Breast epithelium (tissue), 4 donors: Measurements from ENCODE around the gene TBC1D20. TPM values are rescaled to one million over a fixed set of nuclear protein-coding genes. Genes with fewer than 3 reads are reported as not detected.

Experiments used
- DNase-seq, 2 donors: peaks; one replicate each; pipeline ENCODE4 v3.0.0-alpha.2; 2019; ENCODE audit warnings: low spot score in 2 of 2
- H3K27ac ChIP-seq, 2 donors: fragments of 200-600 bp; sonication (generic) in 1 of 2; one replicate each; pipeline ENCODE4 v1.5.1; 2016 to 2019; ENCODE audit warnings: mild to moderate bottlenecking in 1 of 2
- H3K27me3 ChIP-seq, 2 donors: fragments of 200-600 bp; sonication (generic) in 1 of 2; one replicate each; pipeline versions ENCODE4 v1.5.1 to v1.6.0; 2017 to 2019; ENCODE audit warnings: control low read depth in 1 of 2, mild to moderate bottlenecking in 1 of 2
- H3K36me3 ChIP-seq: fragments of 200-600 bp; one replicate; pipeline ENCODE4 v1.5.1; 2019
- H3K4me1 ChIP-seq, 2 donors: fragments of 200-600 bp; sonication (generic); one replicate each; pipeline ENCODE4 v1.5.1; 2016 to 2019; ENCODE audit warnings: control low read depth in 1 of 2
- H3K4me3 ChIP-seq, 3 donors: fragments of 200-600 bp; sonication (generic); 1 replicate in 2 of 3; 2 replicates in 1 of 3; pipeline ENCODE4 v1.5.1; 2016 to 2019; ENCODE audit warnings: mild to moderate bottlenecking in 3 of 3, moderate library complexity in 2 of 3
- H3K9me3 ChIP-seq, 2 donors: fragments of 200-600 bp; sonication (generic) in 1 of 2; one replicate each; pipeline ENCODE4 v1.5.1; 2016 to 2019; ENCODE audit warnings: control low read depth in 1 of 2
- POLR2A ChIP-seq: fragments of 450-650 bp; IDR thresholded peaks from one replicate; pipeline ENCODE4 v1.6.1; 2016; ENCODE audit warnings: antibody characterized with exemption, mild to moderate bottlenecking, moderate library complexity
- POLR2AphosphoS5 ChIP-seq, 3 donors: sonication (generic); formaldehyde crosslinking; IDR thresholded peaks; one replicate each; pipeline ENCODE4 v1.6.1; 2017; ENCODE audit warnings: antibody characterized with exemption in 3 of 3
- intact Hi-C: fragments of 100-400 bp; cut with DNase I; formaldehyde crosslinking; loops from one replicate; pipeline ENCODE4 v1.15.1; 2023; ENCODE audit warnings: low total_unique reads
- total RNA-seq, 3 donors: library from RNA; depleted of rRNA; stranded (reverse); fragments of >200 nt; gene quantifications; one replicate each; pipeline ENCODE4 v1.1.0, GENCODE V29; 2016
- TF ChIP-seq, protein P1 (sequence below), 3 donors: fragments of 450-650 bp; IDR thresholded peaks; one replicate each; pipeline ENCODE4 v1.5.1; 2016 to 2017; ENCODE audit warnings: antibody characterized with exemption in 3 of 3, mild to moderate bottlenecking in 3 of 3, moderate library complexity in 3 of 3

Gene TBC1D20
- total RNA-seq, 3 donors from 2014 or later = 37.7 to 56.6 (median 42.3) TPM

DNA sequence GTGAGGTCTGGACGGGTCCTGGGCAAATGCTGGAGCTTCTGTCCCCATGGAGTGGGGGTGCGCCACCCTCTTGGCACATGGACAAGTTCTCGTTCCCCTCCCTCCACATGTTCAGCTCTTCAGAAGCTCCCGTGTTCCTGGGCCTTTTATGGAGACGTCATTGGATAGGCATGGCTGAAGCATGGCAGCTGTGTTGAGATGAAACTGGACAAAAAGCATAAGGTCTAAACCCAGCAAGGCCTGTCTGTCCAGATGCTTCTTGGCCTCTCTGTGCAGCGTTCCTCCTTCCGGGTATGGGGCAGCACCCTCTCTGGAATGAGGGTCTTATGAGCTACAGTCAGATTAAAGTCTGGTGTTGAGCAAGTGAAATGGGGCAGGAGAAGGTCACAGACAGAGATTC, 26.8 kb downstream of the TBC1D20 start:
- intact Hi-C loops = no loop called here
- TF ChIP-seq POLR2A (no peak), POLR2AphosphoS5 (IDR thresholded peaks at IDR 0.05) (no peak)
- TF ChIP-seq, protein P1, sequence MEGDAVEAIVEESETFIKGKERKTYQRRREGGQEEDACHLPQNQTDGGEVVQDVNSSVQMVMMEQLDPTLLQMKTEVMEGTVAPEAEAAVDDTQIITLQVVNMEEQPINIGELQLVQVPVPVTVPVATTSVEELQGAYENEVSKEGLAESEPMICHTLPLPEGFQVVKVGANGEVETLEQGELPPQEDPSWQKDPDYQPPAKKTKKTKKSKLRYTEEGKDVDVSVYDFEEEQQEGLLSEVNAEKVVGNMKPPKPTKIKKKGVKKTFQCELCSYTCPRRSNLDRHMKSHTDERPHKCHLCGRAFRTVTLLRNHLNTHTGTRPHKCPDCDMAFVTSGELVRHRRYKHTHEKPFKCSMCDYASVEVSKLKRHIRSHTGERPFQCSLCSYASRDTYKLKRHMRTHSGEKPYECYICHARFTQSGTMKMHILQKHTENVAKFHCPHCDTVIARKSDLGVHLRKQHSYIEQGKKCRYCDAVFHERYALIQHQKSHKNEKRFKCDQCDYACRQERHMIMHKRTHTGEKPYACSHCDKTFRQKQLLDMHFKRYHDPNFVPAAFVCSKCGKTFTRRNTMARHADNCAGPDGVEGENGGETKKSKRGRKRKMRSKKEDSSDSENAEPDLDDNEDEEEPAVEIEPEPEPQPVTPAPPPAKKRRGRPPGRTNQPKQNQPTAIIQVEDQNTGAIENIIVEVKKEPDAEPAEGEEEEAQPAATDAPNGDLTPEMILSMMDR (IDR thresholded peaks at IDR 0.05) = no peak
- Histone ChIP-seq H3K27me3 (no peaks in the 10 kb centered on the region), H3K9me3 (no peaks in the 10 kb centered on the region), H3K36me3 (no peaks in the 10 kb centered on the region), H3K27ac (no peak overlapping the region), H3K4me1 (no peaks in the 10 kb centered on the region), H3K4me3 (no peak overlapping the region)
- DNase-seq = no peak

DNA sequence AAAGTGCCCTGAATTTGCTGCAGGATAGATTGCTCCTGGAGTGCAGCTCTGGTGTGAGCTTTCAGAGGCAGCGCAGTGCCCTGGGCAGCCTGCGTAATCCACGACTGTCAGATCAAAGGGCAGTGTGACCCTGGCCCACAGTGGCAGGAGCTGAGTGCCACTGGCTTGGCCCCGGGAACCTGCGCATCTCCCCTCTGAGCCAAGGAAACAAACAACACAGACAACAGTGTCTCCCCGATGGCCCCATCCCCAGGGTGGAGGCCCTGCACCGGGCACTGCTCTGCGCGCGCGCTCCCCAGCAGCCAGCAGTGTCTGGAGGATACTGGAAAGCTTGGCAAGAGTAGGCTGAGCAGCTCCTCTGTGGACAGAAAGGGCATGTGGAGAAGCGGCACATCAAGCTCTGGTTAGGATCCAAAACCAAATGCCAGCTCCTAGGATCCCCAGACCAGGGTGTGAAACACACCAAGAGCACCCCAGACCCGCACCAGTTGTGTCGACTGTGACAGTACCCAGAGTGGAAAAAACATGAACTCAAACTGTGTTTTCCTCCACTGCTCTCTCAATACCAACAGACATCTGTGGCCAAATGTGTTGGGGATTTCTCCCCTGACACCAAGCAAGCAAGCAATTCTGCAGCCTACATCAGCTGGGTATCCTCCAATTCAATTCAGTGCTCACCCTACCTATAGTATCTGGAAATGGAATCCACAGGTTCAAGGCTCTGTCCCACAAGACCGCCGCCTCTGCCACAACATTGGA, 27.5 kb downstream of the TBC1D20 start:
- intact Hi-C loops = no loop called here
- H3K4me1 ChIP-seq = no peaks in the 10 kb centered on the region
- TF ChIP-seq POLR2A = no peak
- TF ChIP-seq, protein P1 (IDR thresholded peaks at IDR 0.05) = no peak
- TF ChIP-seq POLR2AphosphoS5 (IDR thresholded peaks at IDR 0.05) = no peak
- no peak overlapping the region for H3K4me3 ChIP-seq
- H3K27ac ChIP-seq = no peak overlapping the region
- H3K27me3 ChIP-seq = no peaks in the 10 kb centered on the region
- H3K36me3 ChIP-seq = no peaks in the 10 kb centered on the region
- H3K9me3 ChIP-seq = no peaks in the 10 kb centered on the region
- DNase-seq = no peak

DNA sequence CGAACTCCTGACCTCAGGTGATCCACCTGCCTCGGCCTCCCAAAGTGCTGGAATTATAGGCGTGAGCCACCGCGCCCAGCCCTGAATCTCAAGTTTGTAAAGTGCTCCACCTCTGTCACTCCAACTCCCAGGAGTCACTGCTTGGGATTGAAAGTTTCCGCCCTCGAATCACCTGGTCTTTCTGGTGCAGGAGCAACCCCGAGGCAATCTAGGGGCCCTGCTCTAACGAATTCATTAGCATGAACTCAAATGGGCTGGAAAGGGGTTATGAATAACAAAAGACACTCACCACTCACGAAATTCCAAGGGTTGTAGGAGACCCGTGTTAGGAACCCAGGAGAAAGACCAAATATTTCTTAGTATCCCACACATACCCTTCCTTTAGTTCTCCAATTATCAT, 28.1 kb downstream of the TBC1D20 start:
- intact Hi-C loops = no loop called here
- TF ChIP-seq, protein P1 (IDR thresholded peaks at IDR 0.05) = no peak
- TF ChIP-seq POLR2A = no peak
- TF ChIP-seq POLR2AphosphoS5 (IDR thresholded peaks at IDR 0.05) = no peak
- Histone ChIP-seq H3K36me3 (no peaks in the 10 kb centered on the region), H3K4me1 (no peaks in the 10 kb centered on the region), H3K4me3 (no peak overlapping the region), H3K27me3 (no peaks in the 10 kb centered on the region), H3K27ac (no peak overlapping the region), H3K9me3 (no peaks in the 10 kb centered on the region)
- no peak for DNase-seq

DNA sequence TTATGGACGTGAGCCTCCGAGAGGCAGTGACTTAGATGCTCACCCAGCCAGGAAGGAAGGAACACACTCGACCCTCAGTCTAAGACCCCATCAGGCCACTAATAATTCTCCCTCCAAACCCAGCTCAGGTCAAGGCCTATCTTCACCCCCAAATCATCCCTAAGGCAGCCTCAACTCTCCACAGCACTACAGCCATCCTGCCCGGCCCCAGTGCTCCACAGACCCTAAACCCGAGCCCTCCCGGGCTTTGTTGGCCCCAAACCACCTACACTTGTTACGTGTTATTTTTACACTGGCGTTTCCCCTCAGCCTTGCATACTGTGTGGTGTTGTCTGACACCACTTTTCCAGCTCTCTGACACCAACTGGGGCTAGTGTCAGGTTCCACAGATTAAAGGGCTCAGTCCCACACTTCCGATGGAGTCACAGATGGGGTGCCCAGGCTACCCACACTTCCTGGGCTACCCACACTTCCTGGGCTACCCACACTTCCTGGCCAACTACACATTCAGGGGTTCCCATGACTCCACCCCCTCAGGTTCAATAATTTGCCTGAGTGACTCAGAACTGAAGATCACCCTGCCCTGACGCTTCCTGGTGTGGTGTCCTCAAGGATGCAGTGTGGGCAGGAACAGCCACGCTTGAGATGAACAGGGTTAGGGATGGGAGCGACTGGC, 28.9 kb downstream of the TBC1D20 start:
- intact Hi-C loops = no loop called here
- Histone ChIP-seq H3K36me3 (no peaks in the 10 kb centered on the region), H3K27me3 (no peaks in the 10 kb centered on the region), H3K4me1 (no peaks in the 10 kb centered on the region), H3K4me3 (no peak overlapping the region), H3K27ac (peak overlapping the region in 1 of 2 donors; percentile 32), H3K9me3 (no peaks in the 10 kb centered on the region)
- no peak for DNase-seq
- TF ChIP-seq POLR2AphosphoS5 (IDR thresholded peaks at IDR 0.05) (no peak), POLR2A (no peak)
- TF ChIP-seq, protein P1 (IDR thresholded peaks at IDR 0.05) = no peak

DNA sequence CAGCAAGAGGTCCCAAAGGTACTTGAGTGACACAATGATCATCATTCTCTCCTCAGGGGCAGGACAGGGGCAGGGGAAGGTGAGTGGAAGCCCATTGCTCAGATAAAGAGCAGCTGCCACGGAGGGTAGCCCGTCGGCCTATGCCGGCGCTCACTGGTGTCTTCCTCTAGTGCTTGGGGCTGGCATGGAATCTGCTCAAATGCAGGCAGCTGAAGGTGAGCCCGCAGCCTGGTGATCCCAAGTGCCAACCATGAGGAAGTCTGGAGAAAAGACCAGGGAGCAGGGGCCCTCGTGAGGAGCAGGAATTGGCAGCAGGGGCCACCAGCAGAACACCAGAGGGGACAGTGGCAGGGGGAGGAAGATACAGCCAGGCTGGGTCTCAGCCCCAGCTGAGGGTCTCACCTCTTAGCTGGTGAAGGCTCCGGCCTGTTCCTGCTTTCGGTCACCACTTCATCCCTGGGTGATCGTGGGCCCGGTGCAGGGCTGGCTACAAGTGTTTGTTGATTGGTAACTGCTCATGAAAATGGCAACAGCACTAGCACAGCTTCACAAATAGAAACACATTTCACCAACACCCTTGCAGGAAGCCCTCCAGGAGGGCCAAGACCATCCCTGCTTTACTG, 29.5 kb downstream of the TBC1D20 start:
- no peak overlapping the region for H3K27ac ChIP-seq
- TF ChIP-seq, protein P1 (IDR thresholded peaks at IDR 0.05) = no peak
- no peak for TF ChIP-seq POLR2A
- H3K4me1 ChIP-seq = no peaks in the 10 kb centered on the region
- intact Hi-C loops = no loop called here
- no peaks in the 10 kb centered on the region for H3K27me3 ChIP-seq
- H3K4me3 ChIP-seq = no peak overlapping the region
- DNase-seq = no peak
- no peaks in the 10 kb centered on the region for H3K9me3 ChIP-seq
- no peaks in the 10 kb centered on the region for H3K36me3 ChIP-seq
